Measurements from ENCODE around the gene TMEM114. TPM values are rescaled to one million over a fixed set of nuclear protein-coding genes. Genes with fewer than 3 reads are reported as not detected.

The TMEM114 gene
- polyA plus RNA-seq, 2 of the 4 experiments (the other 2 are of a cell fraction): not detected

DNA sequence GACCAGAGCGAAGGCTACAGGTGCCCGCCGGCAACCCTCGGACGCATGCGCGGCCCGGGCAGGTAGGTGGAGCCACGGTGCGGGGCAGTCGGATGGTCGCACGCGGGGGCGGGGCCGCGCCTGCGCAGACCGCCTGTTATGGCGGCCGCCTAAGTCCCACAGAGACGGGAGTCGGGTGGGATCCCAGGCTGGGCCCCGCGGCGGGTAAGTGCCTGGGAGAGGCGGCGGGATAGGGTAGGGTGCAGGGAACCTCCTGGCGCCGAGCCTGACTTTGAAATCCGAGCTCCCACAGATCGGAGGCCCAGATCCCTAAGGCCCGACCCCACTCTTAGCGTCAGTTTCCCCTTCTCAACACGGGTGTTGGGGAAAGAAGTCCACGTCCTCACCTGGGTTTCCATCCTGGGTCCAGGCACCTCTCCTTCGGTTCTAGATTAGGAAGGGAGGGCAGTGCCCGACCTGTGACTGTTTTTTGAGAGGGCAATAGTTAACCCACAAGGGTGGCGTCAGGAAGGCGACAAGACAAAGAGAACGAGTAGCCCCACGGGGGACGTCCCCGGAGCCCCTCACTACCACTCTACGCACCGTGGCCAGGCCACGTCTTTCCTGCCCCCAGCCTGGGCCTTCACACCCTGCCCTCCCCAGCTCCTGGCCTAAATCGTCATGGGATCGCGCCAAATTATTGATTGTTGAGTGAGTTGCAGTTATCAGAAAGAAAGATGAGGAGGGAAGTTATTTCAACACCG lies 31.4 kb upstream of the TMEM114 start, which contains the start of gene METTL22:
TSS of gene METTL22 (plus strand) at position 127 of the 743 bp plus-strand sequence. CDS start 3,968 bp downstream, outside the sequence.
- FAIRE-seq (no peak), DNase-seq (ENCODE audit: low read depth in 1 of 2, low spot score in 1 of 2) (peak; percentile 88 to 89), ATAC-seq (peak; percentile 87 to 97)
- TF ChIP-seq, protein P1, sequence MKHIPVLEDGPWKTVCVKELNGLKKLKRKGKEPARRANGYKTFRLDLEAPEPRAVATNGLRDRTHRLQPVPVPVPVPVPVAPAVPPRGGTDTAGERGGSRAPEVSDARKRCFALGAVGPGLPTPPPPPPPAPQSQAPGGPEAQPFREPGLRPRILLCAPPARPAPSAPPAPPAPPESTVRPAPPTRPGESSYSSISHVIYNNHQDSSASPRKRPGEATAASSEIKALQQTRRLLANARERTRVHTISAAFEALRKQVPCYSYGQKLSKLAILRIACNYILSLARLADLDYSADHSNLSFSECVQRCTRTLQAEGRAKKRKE (CRISPR knock-in tag; IDR thresholded peaks at IDR 0.05; ENCODE audit: low read depth): no peak
- TF ChIP-seq NR3C1 (IDR thresholded peaks at IDR 0.05) (no peak), MAFK (IDR thresholded peaks at IDR 0.05; ENCODE audit: partially characterized antibody) (no peak), JUN (IDR thresholded peaks at IDR 0.05) (peak in 1 of 2 experiments; percentile 66; a peak in 1 of 5 replicates), PHF8 (IDR thresholded peaks at IDR 0.05; ENCODE audit: borderline replicate concordance, low read depth) (peak; percentile 83), FOXS1 (CRISPR knock-in tag; IDR thresholded peaks at IDR 0.05) (no peak), ZSCAN20 (CRISPR knock-in tag; IDR thresholded peaks at IDR 0.05) (no peak), POLR2A (IDR thresholded peaks at IDR 0.05; ENCODE audit: low read length) (peak; percentile 76), HOXA7 (CRISPR knock-in tag; IDR thresholded peaks at IDR 0.05) (no peak), CHD2 (IDR thresholded peaks at IDR 0.05; ENCODE audit: low read length, partially characterized antibody) (no peak), SMC3 (IDR thresholded peaks at IDR 0.05) (no peak), ZC3H11A (IDR thresholded peaks at IDR 0.05) (no peak), EP300 (IDR thresholded peaks at IDR 0.05) (no peak), POLR2AphosphoS2 (conservative IDR thresholded peaks at IDR 0.05; ENCODE audit: low read length) (no peak), MYC (IDR thresholded peaks at IDR 0.05; ENCODE audit: borderline replicate concordance, low read length) (no peak), RAD21 (conservative IDR thresholded peaks at IDR 0.05 in 1 of 2, IDR thresholded peaks at IDR 0.05 in 1 of 2) (no peak), GATA3 (IDR thresholded peaks at IDR 0.05; ENCODE audit: borderline replicate concordance) (peak; percentile 21; the same call in 1 of the 2 replicates)
- TF ChIP-seq, protein P2, sequence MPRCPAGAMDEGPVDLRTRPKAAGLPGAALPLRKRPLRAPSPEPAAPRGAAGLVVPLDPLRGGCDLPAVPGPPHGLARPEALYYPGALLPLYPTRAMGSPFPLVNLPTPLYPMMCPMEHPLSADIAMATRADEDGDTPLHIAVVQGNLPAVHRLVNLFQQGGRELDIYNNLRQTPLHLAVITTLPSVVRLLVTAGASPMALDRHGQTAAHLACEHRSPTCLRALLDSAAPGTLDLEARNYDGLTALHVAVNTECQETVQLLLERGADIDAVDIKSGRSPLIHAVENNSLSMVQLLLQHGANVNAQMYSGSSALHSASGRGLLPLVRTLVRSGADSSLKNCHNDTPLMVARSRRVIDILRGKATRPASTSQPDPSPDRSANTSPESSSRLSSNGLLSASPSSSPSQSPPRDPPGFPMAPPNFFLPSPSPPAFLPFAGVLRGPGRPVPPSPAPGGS (IDR thresholded peaks at IDR 0.05): peak; percentile 65; the same call in 2 of the 3 replicates
- TF ChIP-seq, protein P3, sequence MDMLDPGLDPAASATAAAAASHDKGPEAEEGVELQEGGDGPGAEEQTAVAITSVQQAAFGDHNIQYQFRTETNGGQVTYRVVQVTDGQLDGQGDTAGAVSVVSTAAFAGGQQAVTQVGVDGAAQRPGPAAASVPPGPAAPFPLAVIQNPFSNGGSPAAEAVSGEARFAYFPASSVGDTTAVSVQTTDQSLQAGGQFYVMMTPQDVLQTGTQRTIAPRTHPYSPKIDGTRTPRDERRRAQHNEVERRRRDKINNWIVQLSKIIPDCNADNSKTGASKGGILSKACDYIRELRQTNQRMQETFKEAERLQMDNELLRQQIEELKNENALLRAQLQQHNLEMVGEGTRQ (IDR thresholded peaks at IDR 0.05): no peak
- TF ChIP-seq, protein P4, sequence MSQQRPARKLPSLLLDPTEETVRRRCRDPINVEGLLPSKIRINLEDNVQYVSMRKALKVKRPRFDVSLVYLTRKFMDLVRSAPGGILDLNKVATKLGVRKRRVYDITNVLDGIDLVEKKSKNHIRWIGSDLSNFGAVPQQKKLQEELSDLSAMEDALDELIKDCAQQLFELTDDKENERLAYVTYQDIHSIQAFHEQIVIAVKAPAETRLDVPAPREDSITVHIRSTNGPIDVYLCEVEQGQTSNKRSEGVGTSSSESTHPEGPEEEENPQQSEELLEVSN (IDR thresholded peaks at IDR 0.05; ENCODE audit: borderline replicate concordance, low read depth): peak; percentile 30; the same call in 1 of the 2 replicates
- peak within 1 kb of the TSS; percentile 94 to 98 for H3K27ac ChIP-seq
- CTCF ChIA-PET: interaction anchor here (0.8 to 1.7 kb wide), 3 partner anchors 14 to 55 kb away, joined by 3 to 6 read pairs (median 3); no protein-coding TSS in a partner anchor
- POLR2A ChIA-PET: interaction anchor here (0.7 to 2.1 kb wide), 2 partner anchors 13 to 233 kb away, joined by 3 to 6 read pairs; no protein-coding TSS in a partner anchor
- under 1% methylated on average over 24 of the region's 51 CpGs for WGBS (ENCODE audit: missing lambda C conversion rate)
- H3K4me1 ChIP-seq: peaks cover 15% of the 10 kb centered on the region
- no peaks in the 10 kb centered on the region for H3K9me3 ChIP-seq
- peak within 1 kb of the TSS; percentile 100 for H3K4me3 ChIP-seq
- H3K4me2 ChIP-seq: peak within 1 kb of the TSS; percentile 100

DNA sequence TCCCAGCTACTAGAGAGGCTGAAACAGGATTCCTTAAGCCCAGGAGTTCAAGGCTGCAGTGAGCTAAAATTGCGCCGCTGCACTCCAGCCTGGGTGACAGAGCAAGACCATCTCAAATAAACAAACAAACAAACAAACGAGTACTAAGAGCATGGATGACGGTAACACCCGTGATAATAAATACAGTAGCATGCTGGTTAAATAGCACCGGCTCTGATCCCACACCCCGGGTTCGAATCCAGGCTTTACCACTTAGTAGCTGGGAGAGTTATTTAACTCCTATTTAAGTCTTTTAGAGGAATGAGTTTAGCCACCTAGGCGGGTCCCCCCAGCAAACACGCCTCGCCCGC lies 30.9 kb upstream of the TMEM114 start:
- peak in 1 of 2 experiments; percentile 10; a peak in 1 of 6 replicates for ATAC-seq
- Histone ChIP-seq H3K27ac (peak overlapping the region; percentile 94 to 98), H3K9me3 (no peaks in the 10 kb centered on the region), H3K4me2 (peak overlapping the region; percentile 100), H3K4me3 (peak overlapping the region; percentile 100), H3K4me1 (peaks cover 15% of the 10 kb centered on the region)
- POLR2A ChIA-PET: interaction anchor here (2.1 kb wide), 1 partner anchor 14 kb away, joined by 6 read pairs; no protein-coding TSS in a partner anchor
- CTCF ChIA-PET: interaction anchor here (0.8 to 1.7 kb wide), 3 partner anchors 14 to 54 kb away, joined by 3 to 6 read pairs (median 3); no protein-coding TSS in a partner anchor
- TF ChIP-seq KDM5A (IDR thresholded peaks at IDR 0.05) (no peak), BHLHE40 (IDR thresholded peaks at IDR 0.05; ENCODE audit: low read depth, low read length) (no peak), ZFP36 (IDR thresholded peaks at IDR 0.05; ENCODE audit: borderline replicate concordance, partially characterized antibody) (no peak), MAZ (IDR thresholded peaks at IDR 0.05; ENCODE audit: borderline replicate concordance, low read depth, low read length) (no peak), ZSCAN20 (CRISPR knock-in tag; IDR thresholded peaks at IDR 0.05) (no peak), FOXS1 (CRISPR knock-in tag; IDR thresholded peaks at IDR 0.05) (no peak), SREBF2 (IDR thresholded peaks at IDR 0.05) (no peak), JUNB (IDR thresholded peaks at IDR 0.05) (no peak), MAFK (IDR thresholded peaks at IDR 0.05; ENCODE audit: partially characterized antibody) (no peak), RNF2 (IDR thresholded peaks at IDR 0.05; ENCODE audit: borderline replicate concordance, low read depth) (no peak)
- TF ChIP-seq, protein P5, sequence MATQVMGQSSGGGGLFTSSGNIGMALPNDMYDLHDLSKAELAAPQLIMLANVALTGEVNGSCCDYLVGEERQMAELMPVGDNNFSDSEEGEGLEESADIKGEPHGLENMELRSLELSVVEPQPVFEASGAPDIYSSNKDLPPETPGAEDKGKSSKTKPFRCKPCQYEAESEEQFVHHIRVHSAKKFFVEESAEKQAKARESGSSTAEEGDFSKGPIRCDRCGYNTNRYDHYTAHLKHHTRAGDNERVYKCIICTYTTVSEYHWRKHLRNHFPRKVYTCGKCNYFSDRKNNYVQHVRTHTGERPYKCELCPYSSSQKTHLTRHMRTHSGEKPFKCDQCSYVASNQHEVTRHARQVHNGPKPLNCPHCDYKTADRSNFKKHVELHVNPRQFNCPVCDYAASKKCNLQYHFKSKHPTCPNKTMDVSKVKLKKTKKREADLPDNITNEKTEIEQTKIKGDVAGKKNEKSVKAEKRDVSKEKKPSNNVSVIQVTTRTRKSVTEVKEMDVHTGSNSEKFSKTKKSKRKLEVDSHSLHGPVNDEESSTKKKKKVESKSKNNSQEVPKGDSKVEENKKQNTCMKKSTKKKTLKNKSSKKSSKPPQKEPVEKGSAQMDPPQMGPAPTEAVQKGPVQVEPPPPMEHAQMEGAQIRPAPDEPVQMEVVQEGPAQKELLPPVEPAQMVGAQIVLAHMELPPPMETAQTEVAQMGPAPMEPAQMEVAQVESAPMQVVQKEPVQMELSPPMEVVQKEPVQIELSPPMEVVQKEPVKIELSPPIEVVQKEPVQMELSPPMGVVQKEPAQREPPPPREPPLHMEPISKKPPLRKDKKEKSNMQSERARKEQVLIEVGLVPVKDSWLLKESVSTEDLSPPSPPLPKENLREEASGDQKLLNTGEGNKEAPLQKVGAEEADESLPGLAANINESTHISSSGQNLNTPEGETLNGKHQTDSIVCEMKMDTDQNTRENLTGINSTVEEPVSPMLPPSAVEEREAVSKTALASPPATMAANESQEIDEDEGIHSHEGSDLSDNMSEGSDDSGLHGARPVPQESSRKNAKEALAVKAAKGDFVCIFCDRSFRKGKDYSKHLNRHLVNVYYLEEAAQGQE (IDR thresholded peaks at IDR 0.05): no peak
- WGBS (ENCODE audit: missing lambda C conversion rate): 18% methylated on average over 11 of the region's 12 CpGs
- no peak for DNase-seq (ENCODE audit: low read depth in 1 of 2, low spot score in 1 of 2)
- FAIRE-seq: no peak

Measured in A549 (cell line).